ENCODE results near the gene GM2A.
"Not testable (repeated sequence)": the region's sequence is repeated elsewhere in the genome, so short reads cannot be mapped to it uniquely, and the experiment has no call there.

Gene GM2A

DNA sequence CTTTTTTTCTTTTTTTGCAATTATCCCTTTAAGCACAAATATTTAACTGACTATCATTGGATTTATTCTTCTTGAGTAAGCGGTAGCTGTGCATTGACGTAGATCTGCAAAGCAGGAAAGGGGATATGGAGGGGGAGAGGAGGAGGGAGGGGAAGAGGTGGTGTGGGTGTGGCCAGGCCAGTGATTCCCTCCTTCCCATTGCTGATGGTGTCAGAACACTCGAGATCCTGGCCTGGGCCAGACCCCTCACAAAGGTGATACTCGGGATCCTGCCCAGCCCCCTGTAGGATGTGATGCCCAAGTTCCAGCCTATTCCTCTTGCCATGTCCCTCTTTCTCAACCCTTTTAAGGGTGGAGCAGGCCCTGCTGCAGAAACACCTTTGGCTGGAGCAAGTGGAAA lies 40.6 kb downstream of the GM2A start:
- DNase-seq (ENCODE audit: low read depth): no peak

DNA sequence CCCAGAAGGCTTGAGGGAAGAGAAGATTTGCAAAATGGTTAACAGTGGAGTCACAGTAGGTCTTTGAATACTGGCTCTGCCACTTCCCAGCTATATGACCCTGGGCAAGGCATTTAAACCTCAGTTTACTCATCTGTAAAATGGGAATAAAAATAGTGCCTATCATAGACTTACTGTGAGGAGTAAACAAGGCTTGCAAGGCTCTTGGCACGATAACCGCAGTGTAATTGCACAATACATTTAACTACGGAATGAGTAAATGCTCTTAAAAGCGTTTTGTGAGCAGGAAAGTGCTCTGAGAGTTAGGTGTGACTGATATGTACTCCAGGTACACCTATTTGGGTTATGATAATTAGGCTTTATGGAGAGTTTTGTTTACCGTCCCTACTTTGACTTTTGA lies 42.2 kb downstream of the GM2A start:
- no peak for DNase-seq (ENCODE audit: low read depth)

DNA sequence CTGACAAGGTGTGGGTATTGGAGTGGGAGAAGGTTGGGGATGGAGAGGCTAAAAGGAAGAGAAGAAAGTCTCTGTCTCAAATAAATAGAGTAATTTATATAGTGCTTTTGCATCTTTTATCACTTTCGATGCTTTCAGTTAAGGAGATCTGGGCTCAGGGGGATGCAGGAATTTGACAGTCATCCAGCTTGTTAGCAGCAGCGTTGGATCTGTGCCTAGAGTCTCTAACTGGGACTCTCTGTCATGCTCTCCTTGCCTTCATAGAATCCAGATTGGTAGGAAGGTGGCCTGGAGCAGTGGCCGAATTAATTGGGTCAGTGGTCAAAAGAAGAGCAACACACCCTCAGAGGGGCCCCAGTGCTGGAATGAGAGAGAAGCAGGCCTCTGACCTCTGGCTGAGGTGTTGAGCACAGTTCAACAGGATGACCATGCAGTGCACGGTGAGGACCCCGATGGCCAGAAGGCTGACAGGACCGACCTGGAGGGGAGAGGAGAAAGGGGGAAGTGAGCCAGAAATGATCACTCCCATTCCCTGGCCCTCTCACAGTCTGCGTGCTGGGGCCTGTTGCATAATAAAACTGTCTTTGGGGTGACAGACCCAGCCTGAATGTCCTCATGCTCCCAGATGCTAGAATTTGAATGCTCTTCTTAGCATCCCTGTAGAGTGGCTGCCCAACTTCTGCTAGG lies 42.9 kb downstream of the GM2A start:
- DNase-seq (ENCODE audit: low read depth): no peak

GRCh38 chr5:151296478-151296830 lies 43.5 kb downstream of the GM2A start:
- no peak for DNase-seq (ENCODE audit: low read depth)

GRCh38 chr5:151296974-151297373 lies 44.0 kb downstream of the GM2A start:
- DNase-seq (ENCODE audit: low read depth): no peak

GRCh38 chr5:151298063-151298855 lies 45.3 kb downstream of the GM2A start:
- peak; percentile 55 for DNase-seq (ENCODE audit: low read depth)

GRCh38 chr5:151303666-151304065 lies 50.7 kb downstream of the GM2A start, which contains the start of gene SLC36A3:
Gene SLC36A3, minus strand, starts transcription at chr5:151303766. Its CDS starts 412 bp downstream, at chr5:151303354.
- DNase-seq (ENCODE audit: low read depth): no peak

GRCh38 chr5:151309266-151309665 lies 56.3 kb downstream of the GM2A start:
- DNase-seq (ENCODE audit: low read depth): not testable (repeated sequence)

DNA sequence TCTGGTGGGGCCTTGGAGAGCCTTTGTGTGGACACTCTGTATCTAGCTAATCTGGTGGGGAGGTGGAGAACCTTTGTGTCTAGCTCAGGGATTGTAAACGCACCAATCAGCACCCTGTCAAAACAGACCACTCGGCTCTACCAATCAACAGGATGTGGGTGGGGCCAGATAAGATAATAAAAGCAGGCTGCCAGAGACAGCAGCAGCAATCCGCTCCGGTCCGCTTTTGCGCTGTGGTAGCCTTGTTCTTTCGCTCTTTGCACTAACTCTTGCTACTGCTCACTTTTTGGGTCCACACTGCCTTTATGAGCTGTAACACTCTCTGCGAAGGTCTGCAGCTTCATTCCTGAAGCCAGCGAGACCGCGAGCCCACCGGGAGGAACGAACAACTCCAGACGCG lies 56.8 kb downstream of the GM2A start:
- DNase-seq (ENCODE audit: low read depth): not testable (repeated sequence)

DNA sequence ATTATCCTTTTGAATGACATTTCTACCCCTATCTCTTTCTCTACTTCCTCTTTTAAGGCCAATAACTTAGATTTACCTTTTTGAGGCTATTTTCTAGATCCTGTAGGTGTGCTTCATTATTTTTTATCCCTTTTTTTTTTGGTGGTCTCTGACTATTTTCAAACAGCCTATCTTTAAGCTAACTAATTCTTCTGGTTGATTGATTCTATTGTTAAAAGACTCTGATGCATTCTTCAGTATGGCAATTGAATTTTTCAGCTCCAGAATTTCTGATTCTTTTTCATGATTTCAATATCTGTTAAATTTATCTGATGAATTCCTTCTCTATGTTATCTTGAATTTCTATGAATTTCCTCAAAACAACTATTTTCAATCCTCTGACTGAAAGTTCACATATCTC lies 57.9 kb downstream of the GM2A start:
- DNase-seq (ENCODE audit: low read depth): no peak

- no peak for DNase-seq (ENCODE audit: low read depth)
These were observed 59.9 kb downstream of the GM2A start for GRCh38 chr5:151312756-151313324.

DNA sequence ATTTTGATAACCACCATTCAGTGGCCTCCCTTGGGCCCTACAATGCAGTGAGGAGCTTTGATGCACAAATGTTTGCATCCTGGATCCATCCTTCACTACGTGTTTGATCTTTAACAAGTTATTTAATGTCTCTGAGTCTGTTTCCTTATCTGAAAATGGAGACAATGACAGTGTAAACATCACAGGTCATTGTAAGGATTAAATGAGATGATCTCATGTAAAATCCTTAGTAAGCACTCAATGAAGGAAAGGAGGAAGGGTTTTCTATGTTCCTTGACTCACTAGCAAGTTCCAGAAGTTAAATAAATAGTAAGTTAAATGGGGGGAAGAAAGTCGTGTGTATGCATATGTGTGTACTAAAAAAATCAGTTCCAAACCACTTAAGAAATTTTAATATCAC lies 60.4 kb downstream of the GM2A start:
- DNase-seq (ENCODE audit: low read depth): no peak

GRCh38 chr5:151315998-151316597 lies 63.1 kb downstream of the GM2A start:
- peak; percentile 55 for DNase-seq (ENCODE audit: low read depth)

DNA sequence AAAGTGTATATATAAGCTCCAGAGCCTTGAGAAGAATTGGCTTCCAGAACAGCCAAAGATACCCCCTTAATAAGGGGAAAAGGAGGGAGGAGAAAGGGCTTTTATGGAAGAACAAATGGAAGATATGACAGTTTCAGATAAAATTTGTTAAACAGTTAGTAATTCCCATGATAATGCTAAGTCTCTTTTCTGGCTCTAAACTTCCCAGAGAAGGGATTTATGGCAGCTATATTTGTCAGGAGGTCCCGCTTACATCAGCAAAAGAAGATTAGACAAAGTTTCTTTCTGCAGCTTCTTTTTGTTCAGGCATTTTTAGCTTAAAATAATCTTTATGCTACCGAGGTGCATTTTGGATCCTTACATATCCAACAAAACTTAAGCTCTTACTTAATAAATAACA lies 64.9 kb downstream of the GM2A start:
- no peak for DNase-seq (ENCODE audit: low read depth)

GRCh38 chr5:151318850-151319732 lies 66.1 kb downstream of the GM2A start:
- DNase-seq (ENCODE audit: low read depth): no peak
